Transverse colon (tissue), 3 donors: ENCODE measurements around the gene SLC28A3.

Source experiments
- CTCF ChIP-seq, 5 experiments: fragments of 200-600 bp in 3 of 5; fragments of 450-650 bp in 2 of 5; sonication (generic) in 3 of 5; IDR thresholded peaks; 1 replicate in 2 of 5; 2 replicates in 3 of 5; pipeline ENCODE4 v1.5.1; 2016 to 2017; ENCODE audit warnings: antibody characterized with exemption in 5 of 5, inconsistent platforms in 3 of 5, mild to moderate bottlenecking in 2 of 5, moderate library complexity in 1 of 5
- EP300 ChIP-seq: sonication (generic); formaldehyde crosslinking; IDR thresholded peaks from one replicate; pipeline ENCODE4 v1.6.1; 2017; ENCODE audit warnings: antibody characterized with exemption, low read depth
- POLR2A ChIP-seq: fragments of 450-650 bp; IDR thresholded peaks from one replicate; pipeline ENCODE4 v1.6.1; 2016; ENCODE audit warnings: antibody characterized with exemption, mild to moderate bottlenecking, moderate library complexity

DNA sequence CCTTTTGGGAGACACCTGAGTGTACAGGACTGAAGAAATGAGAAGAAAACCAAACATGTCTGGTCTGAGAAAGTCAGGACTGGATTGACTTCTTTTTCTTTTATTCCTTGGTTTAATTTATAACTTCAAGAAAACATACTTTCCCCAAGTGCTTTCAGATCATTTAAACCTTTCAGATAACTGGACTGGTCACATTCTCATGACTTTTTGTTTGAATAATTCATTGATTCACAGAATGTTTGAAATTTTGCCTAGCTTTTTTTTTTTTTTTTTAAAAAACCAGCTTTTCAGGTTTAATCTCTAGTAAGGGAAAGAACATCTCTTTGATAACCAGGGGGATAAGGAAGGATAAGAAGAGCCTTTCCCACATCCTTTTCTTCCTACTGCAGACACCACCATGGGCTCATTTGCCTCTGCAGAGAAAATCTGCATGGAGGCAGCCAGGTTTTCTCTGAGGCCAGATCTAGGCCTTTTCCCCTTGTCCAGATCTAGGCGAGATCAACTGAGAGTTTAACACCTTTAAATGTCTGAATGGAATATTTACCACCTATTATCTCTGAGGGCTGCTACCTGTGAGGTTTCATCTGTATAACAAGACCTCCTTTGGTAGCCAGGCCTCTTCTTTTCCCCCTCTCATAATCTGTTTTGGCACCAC, 45.0 kb upstream of the SLC28A3 start:
- TF ChIP-seq CTCF (IDR thresholded peaks at IDR 0.05) (no peak), POLR2A (no peak), EP300 (no peak)
